Measurements from ENCODE around the gene GFRA4.

GFRA4 gene

DNA sequence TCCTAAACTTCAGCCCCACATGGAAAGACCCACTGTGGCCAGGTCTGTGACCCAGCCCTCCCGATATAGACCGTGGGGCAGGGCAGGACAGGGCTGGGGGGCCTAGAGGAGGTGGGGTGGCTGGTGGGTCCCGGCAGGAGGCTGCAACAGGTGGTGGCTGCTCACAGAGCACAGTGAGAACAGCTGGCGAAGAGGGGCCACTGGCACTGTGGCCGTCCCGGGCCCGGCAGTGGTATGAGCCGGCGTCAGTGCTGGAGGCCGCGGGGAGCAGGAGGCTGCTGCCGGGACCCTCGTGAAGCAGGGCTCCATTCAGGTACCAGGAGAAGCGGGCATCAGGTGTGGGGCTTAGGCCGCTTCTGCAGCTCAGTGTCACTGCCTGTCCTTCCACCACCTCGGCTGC, 35.8 kb upstream of the GFRA4 start:
- DNase-seq (ENCODE audit: low read depth) = no peak
- TF ChIP-seq, protein P1, sequence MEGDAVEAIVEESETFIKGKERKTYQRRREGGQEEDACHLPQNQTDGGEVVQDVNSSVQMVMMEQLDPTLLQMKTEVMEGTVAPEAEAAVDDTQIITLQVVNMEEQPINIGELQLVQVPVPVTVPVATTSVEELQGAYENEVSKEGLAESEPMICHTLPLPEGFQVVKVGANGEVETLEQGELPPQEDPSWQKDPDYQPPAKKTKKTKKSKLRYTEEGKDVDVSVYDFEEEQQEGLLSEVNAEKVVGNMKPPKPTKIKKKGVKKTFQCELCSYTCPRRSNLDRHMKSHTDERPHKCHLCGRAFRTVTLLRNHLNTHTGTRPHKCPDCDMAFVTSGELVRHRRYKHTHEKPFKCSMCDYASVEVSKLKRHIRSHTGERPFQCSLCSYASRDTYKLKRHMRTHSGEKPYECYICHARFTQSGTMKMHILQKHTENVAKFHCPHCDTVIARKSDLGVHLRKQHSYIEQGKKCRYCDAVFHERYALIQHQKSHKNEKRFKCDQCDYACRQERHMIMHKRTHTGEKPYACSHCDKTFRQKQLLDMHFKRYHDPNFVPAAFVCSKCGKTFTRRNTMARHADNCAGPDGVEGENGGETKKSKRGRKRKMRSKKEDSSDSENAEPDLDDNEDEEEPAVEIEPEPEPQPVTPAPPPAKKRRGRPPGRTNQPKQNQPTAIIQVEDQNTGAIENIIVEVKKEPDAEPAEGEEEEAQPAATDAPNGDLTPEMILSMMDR (conservative IDR thresholded peaks at IDR 0.05; ENCODE audit: low read length) = no peak

DNA sequence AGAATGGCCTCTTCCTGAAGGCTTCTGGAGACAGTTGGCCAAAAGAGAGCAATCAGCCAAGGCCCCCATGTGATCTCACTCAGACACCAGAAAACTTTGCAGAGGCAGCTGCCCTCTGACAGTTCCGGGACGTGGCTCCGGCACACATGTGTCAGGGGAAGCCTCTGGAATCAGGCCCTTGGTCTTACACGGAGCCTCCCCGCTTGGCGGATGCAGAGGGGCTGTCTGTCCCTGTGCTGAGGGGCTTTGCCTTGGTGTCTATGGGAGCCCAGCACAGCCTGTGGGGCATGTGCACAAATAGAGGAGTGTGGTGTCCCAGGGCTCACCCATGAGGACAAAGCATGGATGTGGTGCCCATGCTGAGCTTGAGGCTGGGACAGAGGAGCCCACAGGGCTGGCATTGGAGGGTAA, 35.4 kb upstream of the GFRA4 start:
- no peak overlapping the region for H3K4me3 ChIP-seq (ENCODE audit: low read length)
- TF ChIP-seq, protein P1 (conservative IDR thresholded peaks at IDR 0.05; ENCODE audit: low read length) = no peak
- no peak for DNase-seq (ENCODE audit: low read depth)

More for the DNA sequence above, 35.8 kb upstream of the GFRA4 start:
- H3K4me3 ChIP-seq (ENCODE audit: low read length) = no peak overlapping the region

DNA sequence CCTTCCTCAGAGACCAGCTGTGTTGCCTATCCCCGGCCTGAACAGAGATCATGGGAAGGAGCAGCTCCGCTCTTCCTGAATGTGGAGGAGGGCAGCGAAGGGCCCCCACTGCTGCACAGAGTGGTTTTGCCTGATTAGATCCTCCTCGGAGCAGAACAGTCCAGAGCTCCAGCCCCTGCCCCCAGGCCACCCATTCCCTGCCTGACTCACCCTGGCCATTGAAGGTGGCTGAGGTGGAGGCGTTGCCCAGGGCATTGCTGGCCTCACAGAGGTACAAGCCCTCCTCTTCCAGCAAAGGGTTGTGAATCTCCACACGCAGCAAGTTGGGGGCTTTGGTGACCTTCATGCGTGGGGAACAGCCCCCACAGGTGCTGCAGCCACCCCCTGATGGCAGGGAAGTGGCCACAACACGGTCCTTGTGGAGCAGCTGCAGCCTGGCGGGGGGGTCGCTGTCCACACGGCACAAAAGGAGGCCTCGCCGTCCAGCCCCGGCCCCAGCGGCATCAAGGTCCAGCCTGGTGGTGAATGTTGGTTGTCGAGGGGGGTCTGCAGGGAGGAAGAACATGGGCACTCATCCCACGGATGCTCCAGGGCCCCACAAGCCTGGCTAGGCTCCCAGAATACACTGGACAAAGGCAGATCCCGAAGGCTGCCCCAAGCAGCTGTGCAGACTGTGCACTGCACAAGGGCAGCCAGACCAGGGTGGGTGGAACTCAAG, 34.5 kb upstream of the GFRA4 start:
- DNase-seq (ENCODE audit: low read depth) = no peak
- H3K4me3 ChIP-seq (ENCODE audit: low read length) = no peak overlapping the region
- TF ChIP-seq, protein P1 (conservative IDR thresholded peaks at IDR 0.05; ENCODE audit: low read length) = no peak

GRCh38 chr20:3696745-3697587, 33.8 kb upstream of the GFRA4 start:
- DNase-seq (ENCODE audit: low read depth) = no peak
- TF ChIP-seq, protein P1 (conservative IDR thresholded peaks at IDR 0.05; ENCODE audit: low read length) = no peak
- no peak overlapping the region for H3K4me3 ChIP-seq (ENCODE audit: low read length)

GRCh38 chr20:3696200-3696599, 33.0 kb upstream of the GFRA4 start:
- TF ChIP-seq, protein P1 (conservative IDR thresholded peaks at IDR 0.05; ENCODE audit: low read length) = peak; percentile 56
- DNase-seq (ENCODE audit: low read depth) = no peak
- no peak overlapping the region for H3K4me3 ChIP-seq (ENCODE audit: low read length)

DNA sequence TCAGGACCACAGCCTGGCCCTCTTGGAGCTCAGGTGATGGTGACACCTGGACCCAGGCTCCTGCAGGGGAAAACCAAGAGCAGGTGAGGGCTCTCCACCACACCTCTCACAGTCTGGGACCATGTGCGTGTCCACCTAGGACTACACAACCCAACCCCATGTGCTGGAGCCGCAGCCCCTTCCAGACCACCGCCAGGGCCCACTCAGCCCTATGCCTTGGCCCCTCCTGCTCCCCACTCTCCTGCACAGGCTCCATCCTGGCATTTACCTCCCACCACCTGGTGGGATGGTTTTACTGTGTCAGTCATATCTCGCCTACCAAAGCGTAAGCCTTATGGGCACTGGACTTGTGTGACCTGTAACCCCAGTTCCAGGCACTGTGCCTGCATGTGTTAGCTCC, 31.7 kb upstream of the GFRA4 start:
- H3K4me3 ChIP-seq (ENCODE audit: low read length) = no peak overlapping the region
- DNase-seq (ENCODE audit: low read depth) = no peak

More for the DNA sequence above, 31.7 kb upstream of the GFRA4 start:
- TF ChIP-seq, protein P1 (conservative IDR thresholded peaks at IDR 0.05; ENCODE audit: low read length) = no peak
